Measurements from ENCODE around the gene LRMDA.

GRCh38 chr10:75751232-75751631 lies 319.8 kb downstream of the LRMDA start:
- TF ChIP-seq CTCF (IDR thresholded peaks at IDR 0.05) (no peak), POLR2A (IDR thresholded peaks at IDR 0.05) (no peak)

Data from adrenal gland (tissue), 5 donors.